ENCODE data around the gene HELZ2.

- no peak for TF ChIP-seq CTCF (IDR thresholded peaks at IDR 0.05)
- no peak for TF ChIP-seq POLR2A (IDR thresholded peaks at IDR 0.05)
Measured at GRCh38 chr20:63536241-63536977, 37.6 kb downstream of the HELZ2 start.
